OCI-LY1 (cell line): ENCODE data around the gene ECM1.

Experiments used
- H2AFZ ChIP-seq: fragments of 200-600 bp; sonication (generic), shearing (Covaris generic); 2 replicates; pipeline ENCODE4 v1.6.0; 2014; ENCODE audit warnings: antibody characterized with exemption, mild to moderate bottlenecking, low read length
- H3F3A ChIP-seq: fragments of 200-600 bp; sonication (generic), shearing (Covaris generic); 2 replicates; pipeline ENCODE4 v1.6.0; 2014; ENCODE audit warnings: mild to moderate bottlenecking, antibody characterized with exemption, low read length, moderate library complexity; ENCODE audit not compliant: insufficient read depth
- H3K27ac ChIP-seq: fragments of 200-600 bp; sonication (generic); 2 replicates; pipeline ENCODE4 v1.5.1; 2014; ENCODE audit warnings: low read length, mixed run types, mild to moderate bottlenecking, low read depth; ENCODE audit not compliant: poor library complexity, severe bottlenecking
- H3K27me3 ChIP-seq: fragments of 200-600 bp; sonication (generic); 2 replicates; pipeline ENCODE4 v1.6.0; 2014; ENCODE audit warnings: antibody characterized with exemption, mild to moderate bottlenecking, low read length, moderate library complexity; ENCODE audit not compliant: insufficient read depth
- H3K36me3 ChIP-seq: fragments of 200-600 bp; sonication (generic); 2 replicates; pipeline ENCODE4 v1.6.1; 2014; ENCODE audit warnings: mild to moderate bottlenecking, antibody characterized with exemption, low read length, moderate library complexity, mixed read lengths; ENCODE audit not compliant: insufficient read depth
- H3K4me1 ChIP-seq: fragments of 200-600 bp; sonication (generic); 2 replicates; pipeline ENCODE4 v1.5.1; 2014; ENCODE audit warnings: mild to moderate bottlenecking, low read length, moderate library complexity; ENCODE audit not compliant: insufficient read depth, severe bottlenecking
- H3K4me2 ChIP-seq: fragments of 200-600 bp; sonication (generic), shearing (Covaris generic); 2 replicates; pipeline ENCODE4 v1.6.1; 2014; ENCODE audit warnings: low read length
- H3K4me3 ChIP-seq: fragments of 200-600 bp; sonication (generic); 2 replicates; pipeline ENCODE4 v1.5.1; 2014; ENCODE audit warnings: low read length, low read depth, mild to moderate bottlenecking, mixed read lengths; ENCODE audit not compliant: poor library complexity, severe bottlenecking
- H3K79me2 ChIP-seq: fragments of 200-600 bp; shearing (Covaris generic); 2 replicates; pipeline ENCODE4 v1.6.1; 2016; ENCODE audit warnings: mixed run types, low read length, mixed read lengths; ENCODE audit not compliant: insufficient read depth
- H3K9ac ChIP-seq: fragments of 200-600 bp; sonication (generic), shearing (Covaris generic); 2 replicates; pipeline ENCODE4 v1.6.1; 2014; ENCODE audit warnings: mild to moderate bottlenecking, low read length, mixed read lengths
- H3K9me2 ChIP-seq: fragments of 200-600 bp; sonication (generic), shearing (Covaris generic); 2 replicates; pipeline ENCODE4 v1.6.1; 2014; ENCODE audit warnings: low read depth, mild to moderate bottlenecking, low read length, mixed read lengths
- H3K9me3 ChIP-seq: fragments of 200-600 bp; shearing (Covaris generic); 2 replicates; pipeline ENCODE4 v1.6.1; 2014; ENCODE audit warnings: low read length, mixed read lengths
- H4K20me1 ChIP-seq: fragments of 200-600 bp; sonication (generic), shearing (Covaris generic); 2 replicates; pipeline ENCODE4 v1.6.0; 2016; ENCODE audit warnings: mild to moderate bottlenecking, low read length; ENCODE audit not compliant: insufficient read depth
- EZH2 ChIP-seq: fragments of 200-600 bp; sonication (generic), shearing (Covaris generic); IDR thresholded peaks from 2 replicates; pipeline ENCODE4 v1.8.0; 2017; ENCODE audit warnings: borderline replicate concordance, mixed run types, mild to moderate bottlenecking, antibody characterized with exemption, low read length, moderate library complexity, mixed read lengths
- TF ChIP-seq, protein P1 (sequence below): fragments of 200-600 bp; sonication (generic), shearing (Covaris generic); IDR thresholded peaks from 2 replicates; pipeline ENCODE4 v1.5.1; 2017; ENCODE audit warnings: mild to moderate bottlenecking, antibody characterized with exemption, low read length, moderate library complexity, mixed read lengths

Gene ECM1

DNA sequence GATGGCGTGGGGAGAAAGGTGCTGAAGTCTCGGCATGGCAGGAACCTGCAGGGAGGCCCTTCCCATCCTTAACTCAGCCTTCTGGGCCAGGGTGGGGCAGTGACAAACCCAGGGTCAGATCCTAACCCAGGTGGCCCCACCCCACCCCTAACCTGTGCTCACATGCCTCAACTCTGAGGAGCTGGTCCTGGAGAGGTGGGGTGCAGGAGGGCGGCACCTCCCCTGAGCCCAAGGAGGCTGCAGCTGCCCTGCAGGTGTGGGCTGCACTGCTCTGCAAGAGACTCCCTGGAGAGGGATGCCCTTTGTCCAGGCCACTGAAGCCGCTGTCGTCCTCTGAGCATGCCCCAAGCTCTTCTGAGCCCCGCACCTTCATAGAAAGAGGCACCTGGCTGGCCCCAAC is 26.1 kb downstream of the ECM1 start:
- no peaks in the 10 kb centered on the region for H3K36me3 ChIP-seq
- no peak overlapping the region for H2AFZ ChIP-seq
- no peaks in the 10 kb centered on the region for H3K27me3 ChIP-seq
- no peak overlapping the region for H3K9ac ChIP-seq
- TF ChIP-seq, protein P1, sequence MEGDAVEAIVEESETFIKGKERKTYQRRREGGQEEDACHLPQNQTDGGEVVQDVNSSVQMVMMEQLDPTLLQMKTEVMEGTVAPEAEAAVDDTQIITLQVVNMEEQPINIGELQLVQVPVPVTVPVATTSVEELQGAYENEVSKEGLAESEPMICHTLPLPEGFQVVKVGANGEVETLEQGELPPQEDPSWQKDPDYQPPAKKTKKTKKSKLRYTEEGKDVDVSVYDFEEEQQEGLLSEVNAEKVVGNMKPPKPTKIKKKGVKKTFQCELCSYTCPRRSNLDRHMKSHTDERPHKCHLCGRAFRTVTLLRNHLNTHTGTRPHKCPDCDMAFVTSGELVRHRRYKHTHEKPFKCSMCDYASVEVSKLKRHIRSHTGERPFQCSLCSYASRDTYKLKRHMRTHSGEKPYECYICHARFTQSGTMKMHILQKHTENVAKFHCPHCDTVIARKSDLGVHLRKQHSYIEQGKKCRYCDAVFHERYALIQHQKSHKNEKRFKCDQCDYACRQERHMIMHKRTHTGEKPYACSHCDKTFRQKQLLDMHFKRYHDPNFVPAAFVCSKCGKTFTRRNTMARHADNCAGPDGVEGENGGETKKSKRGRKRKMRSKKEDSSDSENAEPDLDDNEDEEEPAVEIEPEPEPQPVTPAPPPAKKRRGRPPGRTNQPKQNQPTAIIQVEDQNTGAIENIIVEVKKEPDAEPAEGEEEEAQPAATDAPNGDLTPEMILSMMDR = no peak
- TF ChIP-seq EZH2 = no peak
- no peaks in the 10 kb centered on the region for H3K9me2 ChIP-seq
- H3K27ac ChIP-seq = no peak overlapping the region
- no peaks in the 10 kb centered on the region for H3K79me2 ChIP-seq
- no peak overlapping the region for H3K4me3 ChIP-seq
- H3K4me1 ChIP-seq = peaks cover 4% of the 10 kb centered on the region
- no peak overlapping the region for H3K4me2 ChIP-seq
- H3F3A ChIP-seq = no peaks in the 10 kb centered on the region
- no peaks in the 10 kb centered on the region for H4K20me1 ChIP-seq
- H3K9me3 ChIP-seq = no peaks in the 10 kb centered on the region

DNA sequence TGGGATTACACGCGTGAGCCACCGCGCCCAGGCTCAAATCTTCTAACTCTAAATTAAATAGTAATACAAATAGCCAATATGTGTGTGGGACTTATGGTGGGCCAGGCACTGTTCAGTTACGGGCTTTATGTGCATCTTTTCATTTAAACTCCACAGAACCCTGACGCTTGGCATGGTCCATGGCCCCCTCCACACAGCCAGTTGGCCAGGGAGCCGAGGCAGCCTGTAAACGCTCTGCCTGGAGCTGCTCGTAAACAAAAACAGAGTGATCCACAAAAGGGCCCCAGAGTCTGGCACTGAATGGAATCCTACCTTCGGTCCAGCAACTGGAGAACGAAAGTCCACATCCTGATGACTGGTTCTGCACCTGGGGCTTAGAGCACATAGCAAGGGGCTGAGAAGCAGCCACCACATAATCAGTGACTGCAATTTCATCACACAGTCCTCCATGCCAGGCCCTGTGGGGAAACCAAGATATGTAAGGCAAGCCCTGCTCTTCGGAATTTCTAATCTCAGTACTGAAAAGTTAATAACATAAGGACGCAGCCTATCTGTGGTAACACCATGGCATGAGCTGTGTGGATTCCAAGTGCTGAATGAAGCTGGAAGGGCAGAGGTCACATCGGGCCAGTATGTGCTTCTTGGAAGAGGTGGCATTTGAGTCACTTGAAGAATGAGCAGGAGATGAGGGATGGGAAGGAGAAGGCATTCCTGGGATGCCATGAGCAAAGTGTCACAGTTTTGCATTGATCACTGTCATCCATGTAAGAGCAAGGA is 27.8 kb downstream of the ECM1 start:
- Histone ChIP-seq H3K27ac (no peak overlapping the region), H3K9ac (no peak overlapping the region)
- no peak for TF ChIP-seq EZH2
- TF ChIP-seq, protein P1 = no peak

DNA sequence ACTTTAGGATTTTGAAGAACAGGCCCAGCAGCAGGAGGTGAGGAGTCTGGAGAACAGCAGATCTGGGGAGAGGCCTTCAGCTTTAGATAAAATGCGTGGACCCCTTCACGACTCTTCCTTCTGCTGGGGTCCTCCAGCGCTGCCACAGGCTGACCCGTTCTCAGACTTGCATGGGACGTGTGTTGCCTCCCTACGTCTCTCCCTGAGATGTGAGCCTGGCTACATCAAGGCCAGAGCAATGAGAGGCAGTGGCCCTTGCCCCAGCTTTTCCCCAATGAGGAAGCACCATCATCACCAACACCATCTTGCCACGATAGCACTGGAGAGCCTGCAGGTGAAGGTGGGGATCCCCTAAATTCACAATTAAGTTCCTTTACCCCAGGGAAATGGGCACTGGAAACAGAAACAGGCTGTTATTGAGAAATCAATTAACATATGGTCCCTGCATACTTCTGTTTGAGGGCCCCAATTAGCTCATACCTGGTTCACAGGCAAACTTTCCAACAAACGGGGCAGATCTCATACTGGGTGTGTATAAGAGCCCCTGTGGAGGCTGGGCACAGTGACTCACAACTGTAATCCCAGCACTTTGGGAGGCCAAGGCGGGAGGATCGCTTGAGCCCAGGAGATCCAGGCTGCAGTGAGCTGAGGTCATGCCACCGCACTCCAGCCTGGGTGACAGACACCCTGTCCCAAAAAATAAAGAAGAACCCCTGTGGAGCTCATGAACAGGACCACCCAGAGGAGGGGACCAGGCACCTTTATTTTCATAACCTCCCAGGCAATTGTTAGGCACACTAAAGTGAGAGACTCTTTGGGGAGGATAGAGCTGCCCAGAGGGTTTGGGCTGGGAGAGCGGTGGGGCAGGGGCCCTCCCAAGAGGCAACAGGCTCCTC is 29.2 kb downstream of the ECM1 start:
- TF ChIP-seq, protein P1 = no peak
- TF ChIP-seq EZH2 = no peak
- Histone ChIP-seq H3K4me2 (no peak overlapping the region), H3F3A (no peaks in the 10 kb centered on the region)

More for the DNA sequence above, 27.8 kb downstream of the ECM1 start:
- Histone ChIP-seq H4K20me1 (no peaks in the 10 kb centered on the region), H3K79me2 (no peaks in the 10 kb centered on the region), H2AFZ (no peak overlapping the region), H3K9me2 (no peaks in the 10 kb centered on the region), H3F3A (no peaks in the 10 kb centered on the region), H3K27me3 (no peaks in the 10 kb centered on the region), H3K9me3 (no peaks in the 10 kb centered on the region), H3K4me2 (no peak overlapping the region), H3K36me3 (no peaks in the 10 kb centered on the region), H3K4me3 (no peak overlapping the region), H3K4me1 (no peaks in the 10 kb centered on the region)

More for the DNA sequence above, 29.2 kb downstream of the ECM1 start:
- Histone ChIP-seq H3K4me1 (no peaks in the 10 kb centered on the region), H3K27me3 (no peaks in the 10 kb centered on the region), H3K9me3 (no peaks in the 10 kb centered on the region), H3K9me2 (no peaks in the 10 kb centered on the region), H3K9ac (no peak overlapping the region), H2AFZ (no peak overlapping the region), H4K20me1 (no peaks in the 10 kb centered on the region), H3K79me2 (no peaks in the 10 kb centered on the region), H3K4me3 (no peak overlapping the region), H3K36me3 (no peaks in the 10 kb centered on the region), H3K27ac (no peak overlapping the region)
